ENCODE measurements around the gene POLD2. TPM values are rescaled to one million over a fixed set of nuclear protein-coding genes. Genes with fewer than 3 reads are reported as not detected.

Gene POLD2
- polyA plus RNA-seq, 2 donors, result 60.1 to 94.9 TPM

DNA sequence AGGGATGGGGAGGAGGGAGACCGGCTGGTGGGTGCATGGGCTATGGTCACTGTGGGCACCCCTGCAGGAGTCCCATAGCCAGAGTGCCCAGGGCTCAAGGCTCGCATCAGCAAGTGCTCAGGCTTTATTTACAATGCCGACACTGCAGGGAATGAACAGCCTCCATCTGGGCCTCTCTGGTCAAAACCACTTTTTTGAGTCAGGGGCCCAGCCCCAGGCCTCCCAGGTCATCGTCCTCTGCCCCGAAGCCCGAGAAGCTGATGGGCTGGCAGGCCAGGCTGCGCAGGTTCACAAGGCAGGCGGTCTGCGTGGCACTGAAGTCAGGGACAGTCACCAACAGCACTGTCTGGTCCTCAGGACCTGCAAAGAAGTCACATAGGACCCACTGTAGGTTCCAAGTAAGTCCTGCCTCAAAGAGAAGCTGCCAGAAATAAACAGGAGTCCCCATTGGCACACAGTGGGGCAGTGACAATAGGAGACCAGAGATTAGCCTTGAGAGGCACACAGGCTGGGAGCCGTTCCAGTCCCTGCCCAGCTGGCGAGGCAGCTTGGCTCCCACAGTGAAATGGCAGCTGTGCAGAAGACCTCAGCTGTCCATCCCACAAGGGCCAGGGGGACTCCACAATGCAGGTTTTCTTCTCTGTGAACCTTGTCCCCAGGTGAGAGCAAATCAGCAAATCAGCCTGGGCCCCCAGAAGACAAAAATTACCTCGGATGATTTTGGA is 8.6 kb downstream of the POLD2 start:
- H3K36me3 ChIP-seq (ENCODE audit: control insufficient read depth in 2 of 2, insufficient read depth in 2 of 2, low read length in 1 of 2), result peaks cover 21 to 61% of the 10 kb centered on the region in 2 donors
- H3K9me3 ChIP-seq (ENCODE audit: control insufficient read depth in 2 of 2, insufficient read depth in 1 of 2, low read depth in 1 of 2, low read length in 1 of 2), result no peaks in the 10 kb centered on the region
- no peak overlapping the region for H3K4me3 ChIP-seq (ENCODE audit: low read depth in 1 of 2, low read length in 2 of 2)
- no peaks in the 10 kb centered on the region for H3K27me3 ChIP-seq (ENCODE audit: control insufficient read depth in 1 of 2, insufficient read depth in 2 of 2, low read length in 2 of 2)
- H3K27ac ChIP-seq (ENCODE audit: low read depth in 2 of 2, low read length in 1 of 2), result no peak overlapping the region
- 81 to 82% methylated on average over 12 of the region's 12 CpGs for WGBS, 2 donors
- peaks cover 9 to 17% of the 10 kb centered on the region in 2 donors for H3K4me1 ChIP-seq (ENCODE audit: control insufficient read depth in 2 of 2, insufficient read depth in 2 of 2, low read length in 1 of 2)

- H3K9me3 ChIP-seq (ENCODE audit: control insufficient read depth in 2 of 2, insufficient read depth in 1 of 2, low read depth in 1 of 2, low read length in 1 of 2), result no peaks in the 10 kb centered on the region
- H3K27me3 ChIP-seq (ENCODE audit: control insufficient read depth in 1 of 2, insufficient read depth in 2 of 2, low read length in 2 of 2), result no peaks in the 10 kb centered on the region
- no peak overlapping the region for H3K4me3 ChIP-seq (ENCODE audit: low read depth in 1 of 2, low read length in 2 of 2)
- H3K27ac ChIP-seq (ENCODE audit: low read depth in 2 of 2, low read length in 1 of 2), result no peak overlapping the region
- peaks cover 18 to 55% of the 10 kb centered on the region in 2 donors for H3K36me3 ChIP-seq (ENCODE audit: control insufficient read depth in 2 of 2, insufficient read depth in 2 of 2, low read length in 1 of 2)
- 89 to 91% methylated on average over 24 of the region's 24 CpGs for WGBS, 2 donors
- peaks cover 9 to 17% of the 10 kb centered on the region in 2 donors for H3K4me1 ChIP-seq (ENCODE audit: control insufficient read depth in 2 of 2, insufficient read depth in 2 of 2, low read length in 1 of 2)
Measured at GRCh38 chr7:44113764-44114354, 9.5 kb downstream of the POLD2 start.

GRCh38 chr7:44112997-44113763 is 10.2 kb downstream of the POLD2 start:
- H3K27me3 ChIP-seq (ENCODE audit: control insufficient read depth in 1 of 2, insufficient read depth in 2 of 2, low read length in 2 of 2), result no peaks in the 10 kb centered on the region
- peaks cover 18 to 53% of the 10 kb centered on the region in 2 donors for H3K36me3 ChIP-seq (ENCODE audit: control insufficient read depth in 2 of 2, insufficient read depth in 2 of 2, low read length in 1 of 2)
- no peaks in the 10 kb centered on the region for H3K9me3 ChIP-seq (ENCODE audit: control insufficient read depth in 2 of 2, insufficient read depth in 1 of 2, low read depth in 1 of 2, low read length in 1 of 2)
- H3K27ac ChIP-seq (ENCODE audit: low read depth in 2 of 2, low read length in 1 of 2), result no peak overlapping the region
- 79 to 81% methylated on average over 28 to 34 of the region's 34 CpGs for WGBS, 2 donors
- peaks cover 9 to 17% of the 10 kb centered on the region in 2 donors for H3K4me1 ChIP-seq (ENCODE audit: control insufficient read depth in 2 of 2, insufficient read depth in 2 of 2, low read length in 1 of 2)
- no peak overlapping the region for H3K4me3 ChIP-seq (ENCODE audit: low read depth in 1 of 2, low read length in 2 of 2)

- Histone ChIP-seq H3K27ac (ENCODE audit: low read depth in 2 of 2, low read length in 1 of 2) (no peak overlapping the region), H3K4me1 (ENCODE audit: control insufficient read depth in 2 of 2, insufficient read depth in 2 of 2, low read length in 1 of 2) (peaks cover 11 to 17% of the 10 kb centered on the region in 2 donors), H3K27me3 (ENCODE audit: control insufficient read depth in 1 of 2, insufficient read depth in 2 of 2, low read length in 2 of 2) (no peaks in the 10 kb centered on the region), H3K36me3 (ENCODE audit: control insufficient read depth in 2 of 2, insufficient read depth in 2 of 2, low read length in 1 of 2) (peaks cover 15 to 47% of the 10 kb centered on the region in 2 donors), H3K4me3 (ENCODE audit: low read depth in 1 of 2, low read length in 2 of 2) (peak overlapping the region in 1 of 2 donors; percentile 7), H3K9me3 (ENCODE audit: control insufficient read depth in 2 of 2, insufficient read depth in 1 of 2, low read depth in 1 of 2, low read length in 1 of 2) (no peaks in the 10 kb centered on the region)
- WGBS, 2 donors, result 66% methylated on average over 39 to 41 of the region's 41 CpGs
Measured at GRCh38 chr7:44112231-44112996, 10.9 kb downstream of the POLD2 start.

DNA sequence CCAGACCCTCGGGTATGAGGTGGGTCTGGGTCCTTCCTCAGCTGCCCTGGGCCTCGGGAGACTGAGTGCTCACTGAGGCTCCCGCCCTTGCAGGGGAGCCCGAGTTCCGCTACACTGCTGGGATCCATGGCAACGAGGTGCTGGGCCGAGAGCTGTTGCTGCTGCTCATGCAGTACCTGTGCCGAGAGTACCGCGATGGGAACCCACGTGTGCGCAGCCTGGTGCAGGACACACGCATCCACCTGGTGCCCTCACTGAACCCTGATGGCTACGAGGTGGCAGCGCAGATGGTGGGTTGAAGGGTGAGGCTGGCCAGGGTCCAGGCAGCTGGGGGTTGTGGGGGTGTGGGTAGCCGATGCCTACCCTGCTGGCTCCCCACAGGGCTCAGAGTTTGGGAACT is 11.6 kb downstream of the POLD2 start:
- peaks cover 15 to 42% of the 10 kb centered on the region in 2 donors for H3K36me3 ChIP-seq (ENCODE audit: control insufficient read depth in 2 of 2, insufficient read depth in 2 of 2, low read length in 1 of 2)
- peaks cover 14 to 17% of the 10 kb centered on the region in 2 donors for H3K4me1 ChIP-seq (ENCODE audit: control insufficient read depth in 2 of 2, insufficient read depth in 2 of 2, low read length in 1 of 2)
- no peaks in the 10 kb centered on the region for H3K27me3 ChIP-seq (ENCODE audit: control insufficient read depth in 1 of 2, insufficient read depth in 2 of 2, low read length in 2 of 2)
- H3K9me3 ChIP-seq (ENCODE audit: control insufficient read depth in 2 of 2, insufficient read depth in 1 of 2, low read depth in 1 of 2, low read length in 1 of 2), result no peaks in the 10 kb centered on the region
- 76 to 84% methylated on average over 16 of the region's 16 CpGs for WGBS, 2 donors
- H3K27ac ChIP-seq (ENCODE audit: low read depth in 2 of 2, low read length in 1 of 2), result no peak overlapping the region
- no peak overlapping the region for H3K4me3 ChIP-seq (ENCODE audit: low read depth in 1 of 2, low read length in 2 of 2)

DNA sequence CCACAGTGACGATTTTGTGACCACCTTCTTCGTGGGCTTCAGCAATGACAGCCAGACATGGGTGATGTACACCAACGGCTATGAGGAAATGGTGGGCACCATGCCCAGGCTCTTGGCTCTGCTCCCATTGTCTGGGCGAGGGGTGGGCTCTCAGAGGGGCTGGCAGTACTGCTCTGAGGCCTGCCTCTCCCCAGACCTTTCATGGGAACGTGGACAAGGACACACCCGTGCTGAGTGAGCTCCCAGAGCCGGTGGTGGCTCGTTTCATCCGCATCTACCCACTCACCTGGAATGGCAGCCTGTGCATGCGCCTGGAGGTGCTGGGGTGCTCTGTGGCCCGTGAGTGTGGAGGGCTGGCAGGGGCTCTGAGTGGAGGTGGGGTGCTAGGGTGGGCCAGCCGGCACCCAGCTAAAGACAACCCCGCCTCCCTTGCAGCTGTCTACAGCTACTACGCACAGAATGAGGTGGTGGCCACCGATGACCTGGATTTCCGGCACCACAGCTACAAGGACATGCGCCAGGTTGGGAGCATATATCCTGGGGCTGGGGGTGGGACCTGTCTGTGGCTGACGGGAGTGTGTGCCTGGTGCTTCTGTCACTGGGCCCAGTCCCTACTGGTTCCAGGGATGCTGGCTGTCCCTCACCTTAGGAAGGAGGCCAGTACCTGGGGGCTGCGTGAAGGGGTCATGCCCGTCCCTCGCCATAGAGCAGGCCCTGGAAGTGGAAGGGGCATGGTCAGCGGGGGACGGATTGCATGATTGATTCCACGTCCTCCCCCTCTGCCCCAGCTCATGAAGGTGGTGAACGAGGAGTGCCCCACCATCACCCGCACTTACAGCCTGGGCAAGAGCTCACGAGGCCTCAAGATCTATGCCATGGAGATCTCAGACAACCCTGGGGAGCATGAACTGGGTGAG is 12.4 kb downstream of the POLD2 start:
- no peaks in the 10 kb centered on the region for H3K27me3 ChIP-seq (ENCODE audit: control insufficient read depth in 1 of 2, insufficient read depth in 2 of 2, low read length in 2 of 2)
- H3K27ac ChIP-seq (ENCODE audit: low read depth in 2 of 2, low read length in 1 of 2), result no peak overlapping the region
- H3K9me3 ChIP-seq (ENCODE audit: control insufficient read depth in 2 of 2, insufficient read depth in 1 of 2, low read depth in 1 of 2, low read length in 1 of 2), result no peaks in the 10 kb centered on the region
- peaks cover 14 to 34% of the 10 kb centered on the region in 2 donors for H3K36me3 ChIP-seq (ENCODE audit: control insufficient read depth in 2 of 2, insufficient read depth in 2 of 2, low read length in 1 of 2)
- no peak overlapping the region for H3K4me3 ChIP-seq (ENCODE audit: low read depth in 1 of 2, low read length in 2 of 2)
- H3K4me1 ChIP-seq (ENCODE audit: control insufficient read depth in 2 of 2, insufficient read depth in 2 of 2, low read length in 1 of 2), result peaks cover 14 to 20% of the 10 kb centered on the region in 2 donors
- 63 to 69% methylated on average over 27 of the region's 27 CpGs for WGBS, 2 donors

GRCh38 chr7:44109991-44110390 is 13.4 kb downstream of the POLD2 start:
- Histone ChIP-seq H3K4me1 (ENCODE audit: control insufficient read depth in 2 of 2, insufficient read depth in 2 of 2, low read length in 1 of 2) (peaks cover 14 to 23% of the 10 kb centered on the region in 2 donors), H3K4me3 (ENCODE audit: low read depth in 1 of 2, low read length in 2 of 2) (no peak overlapping the region), H3K9me3 (ENCODE audit: control insufficient read depth in 2 of 2, insufficient read depth in 1 of 2, low read depth in 1 of 2, low read length in 1 of 2) (no peaks in the 10 kb centered on the region), H3K36me3 (ENCODE audit: control insufficient read depth in 2 of 2, insufficient read depth in 2 of 2, low read length in 1 of 2) (peaks cover 5 to 26% of the 10 kb centered on the region in 2 donors), H3K27me3 (ENCODE audit: control insufficient read depth in 1 of 2, insufficient read depth in 2 of 2, low read length in 2 of 2) (no peaks in the 10 kb centered on the region), H3K27ac (ENCODE audit: low read depth in 2 of 2, low read length in 1 of 2) (no peak overlapping the region)
- WGBS, 2 donors, result 92% methylated on average over 18 of the region's 18 CpGs

DNA sequence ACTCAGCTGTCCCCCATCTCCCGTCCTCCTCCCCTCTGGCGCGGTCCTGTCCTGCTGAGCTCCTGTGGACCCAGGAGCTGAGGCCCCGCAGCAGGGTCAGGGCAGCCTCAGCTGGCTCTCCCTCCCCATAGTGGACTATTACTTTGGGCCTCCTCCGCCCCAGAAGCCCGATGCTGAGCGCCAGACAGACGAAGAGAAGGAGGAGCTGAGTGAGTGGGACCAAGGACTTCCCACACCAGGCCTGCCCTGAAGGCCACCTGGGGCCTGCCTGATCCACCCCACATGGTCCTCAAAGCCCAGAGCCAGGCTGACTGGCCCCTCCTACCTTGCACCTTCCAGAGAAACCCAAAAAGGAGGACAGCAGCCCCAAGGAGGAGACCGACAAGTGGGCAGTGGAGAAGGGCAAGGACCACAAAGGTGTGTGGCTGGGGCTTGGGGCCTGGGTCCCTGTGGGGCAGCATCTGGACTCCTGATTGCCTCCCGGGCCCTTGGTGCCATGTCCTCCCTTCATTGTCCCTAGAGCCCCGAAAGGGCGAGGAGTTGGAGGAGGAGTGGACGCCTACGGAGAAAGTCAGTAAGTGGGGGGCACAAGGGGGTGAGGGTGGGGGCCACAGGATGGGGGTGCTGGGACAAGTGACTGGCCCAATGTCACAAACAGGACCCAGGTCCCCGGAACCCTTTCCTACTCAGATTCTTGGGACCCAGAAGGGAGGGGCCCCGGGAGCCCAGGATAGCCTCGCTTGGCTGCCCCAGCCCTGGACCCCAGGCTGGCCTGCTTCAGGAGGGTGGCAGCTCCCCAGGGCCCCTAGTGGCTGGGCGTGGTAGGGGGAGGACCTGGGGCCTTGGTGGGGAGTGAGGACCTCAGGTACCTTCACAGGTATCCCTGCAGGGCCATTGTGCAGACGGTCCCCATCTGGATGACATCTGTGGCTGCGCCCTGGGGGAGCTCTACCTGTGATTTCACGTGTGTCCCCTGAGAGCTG is 14.3 kb downstream of the POLD2 start:
- 84 to 85% methylated on average over 21 of the region's 21 CpGs for WGBS, 2 donors
- Histone ChIP-seq H3K27ac (ENCODE audit: low read depth in 2 of 2, low read length in 1 of 2) (no peak overlapping the region), H3K36me3 (ENCODE audit: control insufficient read depth in 2 of 2, insufficient read depth in 2 of 2, low read length in 1 of 2) (peaks cover under 1 to 16% of the 10 kb centered on the region in 2 donors), H3K9me3 (ENCODE audit: control insufficient read depth in 2 of 2, insufficient read depth in 1 of 2, low read depth in 1 of 2, low read length in 1 of 2) (no peaks in the 10 kb centered on the region), H3K4me3 (ENCODE audit: low read depth in 1 of 2, low read length in 2 of 2) (no peak overlapping the region), H3K4me1 (ENCODE audit: control insufficient read depth in 2 of 2, insufficient read depth in 2 of 2, low read length in 1 of 2) (peaks cover 14 to 24% of the 10 kb centered on the region in 2 donors), H3K27me3 (ENCODE audit: control insufficient read depth in 1 of 2, insufficient read depth in 2 of 2, low read length in 2 of 2) (no peaks in the 10 kb centered on the region)
